AG10803 (cell line): ENCODE measurements around the gene APMAP.

Source experiments
- DNase-seq: peaks from one replicate; pipeline ENCODE4 v3.0.0; 2010; ENCODE audit warnings: low read depth
- H3K4me3 ChIP-seq: 2 replicates; pipeline ENCODE4 v1.5.1; 2011; ENCODE audit warnings: mild to moderate bottlenecking, low read length, control low read depth
- CTCF ChIP-seq: conservative IDR thresholded peaks from 2 replicates; pipeline ENCODE4 v1.5.1; 2011; ENCODE audit warnings: mild to moderate bottlenecking, low read length, control low read depth, inconsistent platforms

The APMAP gene

GRCh38 chr20:24914388-24915241 is 77.9 kb downstream of the APMAP start:
- TF ChIP-seq CTCF, result no peak
- no peak for DNase-seq
- H3K4me3 ChIP-seq, result no peak overlapping the region

- H3K4me3 ChIP-seq, result no peak overlapping the region
- no peak for DNase-seq
- TF ChIP-seq CTCF, result no peak
Measured at GRCh38 chr20:24913076-24913628, 79.4 kb downstream of the APMAP start.
